HepG2 (cell line): Measurements from ENCODE around the gene SYDE2. TPM values are rescaled to one million over a fixed set of nuclear protein-coding genes. Genes with fewer than 3 reads are reported as not detected.

Experiments
- ATF1 ChIP-seq: IDR thresholded peaks from 2 replicates; pipeline ENCODE4 v1.6.1; 2016; ENCODE audit warnings: mild to moderate bottlenecking, control low read depth
- CREM ChIP-seq, 2 experiments: sonication (generic) in 1 of 2; formaldehyde crosslinking in 1 of 2; IDR thresholded peaks; 2 replicates each; pipeline versions ENCODE4 v1.4.0 to v1.6.1; 2016 to 2020; ENCODE audit warnings: antibody characterized with exemption in 1 of 2, mild to moderate bottlenecking in 1 of 2, missing genetic modification reagents in 1 of 2
- GABPA ChIP-seq, 2 experiments: IDR thresholded peaks; 2 replicates each; pipeline ENCODE4 v1.6.1; 2011 to 2016; ENCODE audit warnings: low read depth in 2 of 2, low read length in 1 of 2, missing biosample characterization in 1 of 2, missing genetic modification characterization in 1 of 2
- HOXA3 ChIP-seq: sonication (generic); formaldehyde crosslinking; IDR thresholded peaks from 2 replicates; pipeline ENCODE4 v1.5.0; 2020; ENCODE audit warnings: missing genetic modification reagents
- RAD21 ChIP-seq: fragments of 450-650 bp; formaldehyde crosslinking; IDR thresholded peaks from 2 replicates; pipeline ENCODE4 v1.5.0; 2020; ENCODE audit warnings: mild to moderate bottlenecking
- RBFOX2 ChIP-seq: fragments of 200-400 bp; formaldehyde crosslinking; IDR thresholded peaks from 2 replicates; pipeline ENCODE4 v1.6.1; 2017; ENCODE audit warnings: low read depth, mild to moderate bottlenecking, low read length
- SALL1 ChIP-seq: sonication (generic); formaldehyde crosslinking; IDR thresholded peaks from 2 replicates; pipeline ENCODE4 v1.8.0; 2022; ENCODE audit warnings: mild to moderate bottlenecking, missing genetic modification reagents
- SMC3 ChIP-seq: IDR thresholded peaks from 2 replicates; pipeline ENCODE4 v1.6.1; 2011; ENCODE audit warnings: low read length, improper control_type of control experiment
- TEAD3 ChIP-seq: optimal IDR thresholded peaks from 2 replicates; pipeline ENCODE3; 2016; ENCODE audit warnings: borderline replicate concordance
- TOPORS ChIP-seq: sonication (generic); formaldehyde crosslinking; IDR thresholded peaks from 2 replicates; pipeline ENCODE4 v1.8.0; 2023; ENCODE audit warnings: mild to moderate bottlenecking, missing genetic modification reagents
- ZBTB34 ChIP-seq: sonication (generic); formaldehyde crosslinking; IDR thresholded peaks from 2 replicates; pipeline ENCODE4 v1.8.0; 2022; ENCODE audit warnings: mild to moderate bottlenecking, missing genetic modification reagents
- ZBTB4 ChIP-seq: sonication (generic); formaldehyde crosslinking; IDR thresholded peaks from 2 replicates; pipeline ENCODE4 v1.4.0; 2020; ENCODE audit warnings: missing genetic modification reagents, mild to moderate bottlenecking, borderline replicate concordance
- ZNF616 ChIP-seq: sonication (generic); formaldehyde crosslinking; IDR thresholded peaks from 2 replicates; pipeline ENCODE4 v1.5.0; 2020; ENCODE audit warnings: low read depth, mild to moderate bottlenecking, missing genetic modification reagents
- microRNA-seq: library from miRNA; unstranded; fragments of <30 nt; microRNA quantifications from one replicate; pipeline ENCODE4, GENCODE V29; 2020
- polyA plus RNA-seq, 8 experiments: library from polyadenylated mRNA; depleted of rRNA in 3 of 8; stranded (reverse) in 7 of 8; unstranded in 1 of 8; fragments of >200 nt; fragmentation: Illumina TruSeq in 4 of 8; extraction: Trizol in 4 of 8; gene quantifications; 2 replicates each; pipeline versions ENCODE4 v1.2.1 to v1.2.3, GENCODE V29; 2011 to 2016; ENCODE audit warnings: low read depth in 4 of 8, missing spikeins in 1 of 8, mixed read lengths in 1 of 8; ENCODE audit not compliant: insufficient read depth in 1 of 8
- small RNA-seq, 3 experiments: library from RNA; depleted of rRNA; stranded (forward); fragments of <200 nt; gene quantifications; one replicate each; pipeline ENCODE3, GENCODE V24; 2012; ENCODE audit warnings: low read depth in 2 of 3, low replicate concordance in 1 of 3; ENCODE audit not compliant: insufficient read length in 3 of 3, insufficient read depth in 2 of 3
- total RNA-seq, 5 experiments: library from RNA; depleted of rRNA; stranded (reverse); fragments of >200 nt; fragmentation: Illumina TruSeq; extraction: Trizol; gene quantifications; 2 replicates each; pipeline ENCODE4 v1.2.3, GENCODE V29; 2016; ENCODE audit warnings: low read depth in 1 of 5

Gene SYDE2
- total and polyA plus RNA-seq, 2 of the 13 experiments (the other 11 are each of a cell fraction or from before 2014, with no cell fraction given) = 1.8 to 5.3 TPM

- no peak for TF ChIP-seq ZBTB4
- TF ChIP-seq SMC3 = peak; percentile 95
- peak; percentile 25 for TF ChIP-seq TEAD3 (CRISPR knock-in tag)
- no peak for TF ChIP-seq ATF1 (CRISPR knock-in tag)
- TF ChIP-seq ZBTB34 (CRISPR knock-in tag) = no peak
- no peak for TF ChIP-seq GABPA (IDR thresholded peaks at IDR 0.05; ENCODE audit: low read depth, low read length)
- 0 out of 2 replicates have a peak, but pooled peaks have one; percentile 45 for TF ChIP-seq GABPA (CRISPR knock-in tag; IDR thresholded peaks at IDR 0.05; ENCODE audit: low read depth)
- no peak for TF ChIP-seq TOPORS (CRISPR knock-in tag)
- TF ChIP-seq RBFOX2 = no peak
- TF ChIP-seq ZNF616 = no peak
- TF ChIP-seq RAD21 (CRISPR knock-in tag) = peak; percentile 79
- TF ChIP-seq CREM (IDR thresholded peaks at IDR 0.05) = no peak
- no peak for TF ChIP-seq CREM (CRISPR knock-in tag; IDR thresholded peaks at IDR 0.05)
- TF ChIP-seq HOXA3 (CRISPR knock-in tag) = no peak
- TF ChIP-seq SALL1 = no peak
Observed at GRCh38 chr1:85109475-85109874, 91.3 kb downstream of the SYDE2 start (continued).

Small RNA genes within 50 kb of the gene (microRNA-seq; reads per million reads assigned to microRNA genes)
- gene MIR4423 = not detected

Small RNA genes within 50 kb of the gene (small RNA-seq; reads per million reads assigned to genes)
- 0 reads per million in 3 experiments for gene MIR4423

Other genes with a start within 250 kb of the SYDE2 start
- not detected in 2 replicates for gene MCOLN2, start 203.9 kb downstream of the SYDE2 start, total RNA-seq (2016; rRNA removed; fragmentation: Illumina TruSeq; extraction: Trizol)
- not detected in 2 replicates for gene MCOLN2, start 203.9 kb downstream of the SYDE2 start, polyA plus RNA-seq (2011; rRNA removed)
- gene MCOLN3, start 152.5 kb downstream of the SYDE2 start, total RNA-seq (2016; rRNA removed; fragmentation: Illumina TruSeq; extraction: Trizol) = 0.04 TPM in 1 of 2 replicates, not detected in the other
- 0.03 and 0.04 TPM in 2 replicates for gene MCOLN3, start 152.5 kb downstream of the SYDE2 start, polyA plus RNA-seq (2011; rRNA removed)
- gene C1orf52, start 58.6 kb upstream of the SYDE2 start, total RNA-seq (2016; rRNA removed; fragmentation: Illumina TruSeq; extraction: Trizol) = 19.4 and 23.0 TPM in 2 replicates
- gene C1orf52, start 58.6 kb upstream of the SYDE2 start, polyA plus RNA-seq (2011; rRNA removed) = 25.8 and 27.4 TPM in 2 replicates
- 14.1 and 20.0 TPM in 2 replicates for gene BCL10, start 75.6 kb upstream of the SYDE2 start, total RNA-seq (2016; rRNA removed; fragmentation: Illumina TruSeq; extraction: Trizol)
- 3.7 and 3.8 TPM in 2 replicates for gene BCL10, start 75.6 kb upstream of the SYDE2 start, polyA plus RNA-seq (2011; rRNA removed)